ENCODE results near the gene ACOD1. TPM values are rescaled to one million over a fixed set of nuclear protein-coding genes. Genes with fewer than 3 reads are reported as not detected.

Gene ACOD1
- total and polyA plus RNA-seq, 10 of the 15 experiments (the other 5 are each of a cell fraction or from before 2014, with no cell fraction given): not detected

DNA sequence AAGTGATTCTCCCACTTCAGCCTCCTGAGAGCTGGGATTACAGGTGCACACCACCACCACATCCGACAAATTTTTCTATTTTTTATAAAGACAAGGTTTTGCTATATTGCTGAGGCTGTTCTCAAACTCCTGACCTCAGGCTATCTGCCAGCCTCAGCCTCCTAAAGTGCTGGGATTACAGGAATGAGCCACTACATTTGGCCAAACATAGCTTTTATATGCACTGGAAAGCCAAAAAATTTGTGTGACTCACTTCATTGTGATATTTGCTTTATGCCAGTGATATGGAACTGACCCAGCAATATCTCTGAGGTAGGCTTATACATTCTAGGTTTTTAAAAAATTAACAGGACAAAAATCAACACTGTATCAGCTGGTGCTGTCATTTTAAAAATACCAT is 26.8 kb upstream of the ACOD1 start:
- ChIA-PET CTCF (interaction anchor here (1.2 to 1.8 kb wide), 2 partner anchors 18 to 58 kb away, joined by 3 to 8 read pairs; no protein-coding TSS in a partner anchor), POLR2A (no interaction called here), SMC1A (ENCODE audit: uncharacterized antibody, unreplicated experiment) (interaction anchor here (0.7 kb wide), 1 partner anchor 18 kb away, joined by 3 read pairs; no protein-coding TSS in a partner anchor), RAD21 (ENCODE audit: unreplicated experiment) (interaction anchor here (1.6 kb wide), 1 partner anchor 18 kb away, joined by 3 read pairs; no protein-coding TSS in a partner anchor)
- WGBS (ENCODE audit: insufficient coverage, insufficient replicate concordance, low lambda C conversion rate, missing lambda C conversion rate): 0% methylated on average over 1 of the region's 1 CpG
- FAIRE-seq (no peak), ATAC-seq (no peak), DNase-seq (ENCODE audit: low read depth, low spot score) (no peak)
- Histone ChIP-seq H4K20me1 (ENCODE audit: control insufficient read depth, insufficient read depth) (no peaks in the 10 kb centered on the region), H3K27ac (ENCODE audit: control insufficient read depth, insufficient read depth) (no peak overlapping the region), H3K4me3 (no peak overlapping the region), H2AFZ (ENCODE audit: control insufficient read depth, low read depth, low read length) (no peak overlapping the region), H3K79me2 (ENCODE audit: control insufficient read depth, insufficient read depth, low read length) (no peaks in the 10 kb centered on the region), H3K4me1 (ENCODE audit: control insufficient read depth, insufficient read depth, low read length) (no peaks in the 10 kb centered on the region), H3K36me3 (ENCODE audit: control insufficient read depth in 2 of 2, insufficient read depth in 2 of 2, low read length in 1 of 2) (no peaks in the 10 kb centered on the region), H3K27me3 (replicated peaks in 1 of 2; ENCODE audit: control insufficient read depth in 2 of 2, insufficient read depth in 2 of 2, low read length in 1 of 2) (no peaks in the 10 kb centered on the region; a peak in 1 of 4 replicates), H3K4me2 (ENCODE audit: control insufficient read depth, insufficient read depth) (no peak overlapping the region), H3K9me3 (replicated peaks; ENCODE audit: control insufficient read depth, insufficient read depth, low read length) (no peaks in the 10 kb centered on the region), H3K9ac (ENCODE audit: control insufficient read depth, insufficient read depth, low read length) (no peak overlapping the region)
- in situ Hi-C loops (cut with MboI) (no loop called here), intact Hi-C loops (cut with micrococcal nuclease; ENCODE audit: unreplicated experiment) (no loop called here)
- no peak for TF ChIP-seq GATAD2B (conservative IDR thresholded peaks at IDR 0.05; ENCODE audit: low read depth)
- TF ChIP-seq, protein P1, sequence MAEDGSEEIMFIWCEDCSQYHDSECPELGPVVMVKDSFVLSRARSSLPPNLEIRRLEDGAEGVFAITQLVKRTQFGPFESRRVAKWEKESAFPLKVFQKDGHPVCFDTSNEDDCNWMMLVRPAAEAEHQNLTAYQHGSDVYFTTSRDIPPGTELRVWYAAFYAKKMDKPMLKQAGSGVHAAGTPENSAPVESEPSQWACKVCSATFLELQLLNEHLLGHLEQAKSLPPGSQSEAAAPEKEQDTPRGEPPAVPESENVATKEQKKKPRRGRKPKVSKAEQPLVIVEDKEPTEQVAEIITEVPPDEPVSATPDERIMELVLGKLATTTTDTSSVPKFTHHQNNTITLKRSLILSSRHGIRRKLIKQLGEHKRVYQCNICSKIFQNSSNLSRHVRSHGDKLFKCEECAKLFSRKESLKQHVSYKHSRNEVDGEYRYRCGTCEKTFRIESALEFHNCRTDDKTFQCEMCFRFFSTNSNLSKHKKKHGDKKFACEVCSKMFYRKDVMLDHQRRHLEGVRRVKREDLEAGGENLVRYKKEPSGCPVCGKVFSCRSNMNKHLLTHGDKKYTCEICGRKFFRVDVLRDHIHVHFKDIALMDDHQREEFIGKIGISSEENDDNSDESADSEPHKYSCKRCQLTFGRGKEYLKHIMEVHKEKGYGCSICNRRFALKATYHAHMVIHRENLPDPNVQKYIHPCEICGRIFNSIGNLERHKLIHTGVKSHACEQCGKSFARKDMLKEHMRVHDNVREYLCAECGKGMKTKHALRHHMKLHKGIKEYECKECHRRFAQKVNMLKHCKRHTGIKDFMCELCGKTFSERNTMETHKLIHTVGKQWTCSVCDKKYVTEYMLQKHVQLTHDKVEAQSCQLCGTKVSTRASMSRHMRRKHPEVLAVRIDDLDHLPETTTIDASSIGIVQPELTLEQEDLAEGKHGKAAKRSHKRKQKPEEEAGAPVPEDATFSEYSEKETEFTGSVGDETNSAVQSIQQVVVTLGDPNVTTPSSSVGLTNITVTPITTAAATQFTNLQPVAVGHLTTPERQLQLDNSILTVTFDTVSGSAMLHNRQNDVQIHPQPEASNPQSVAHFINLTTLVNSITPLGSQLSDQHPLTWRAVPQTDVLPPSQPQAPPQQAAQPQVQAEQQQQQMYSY (CRISPR knock-in tag; IDR thresholded peaks at IDR 0.05): no peak
- TF ChIP-seq ZNF384 (IDR thresholded peaks at IDR 0.05; ENCODE audit: borderline replicate concordance, low read depth, low read length): no peak
- TF ChIP-seq IRF4 (IDR thresholded peaks at IDR 0.05; ENCODE audit: low read depth, low read length): no peak
- TF ChIP-seq SRF (IDR thresholded peaks at IDR 0.05; ENCODE audit: low read depth in 2 of 2, low read length in 2 of 2): no peak
- no peak for TF ChIP-seq CEBPB (IDR thresholded peaks at IDR 0.05; ENCODE audit: borderline replicate concordance in 1 of 2, low read depth in 2 of 2, low read length in 2 of 2)
- TF ChIP-seq, protein P2, sequence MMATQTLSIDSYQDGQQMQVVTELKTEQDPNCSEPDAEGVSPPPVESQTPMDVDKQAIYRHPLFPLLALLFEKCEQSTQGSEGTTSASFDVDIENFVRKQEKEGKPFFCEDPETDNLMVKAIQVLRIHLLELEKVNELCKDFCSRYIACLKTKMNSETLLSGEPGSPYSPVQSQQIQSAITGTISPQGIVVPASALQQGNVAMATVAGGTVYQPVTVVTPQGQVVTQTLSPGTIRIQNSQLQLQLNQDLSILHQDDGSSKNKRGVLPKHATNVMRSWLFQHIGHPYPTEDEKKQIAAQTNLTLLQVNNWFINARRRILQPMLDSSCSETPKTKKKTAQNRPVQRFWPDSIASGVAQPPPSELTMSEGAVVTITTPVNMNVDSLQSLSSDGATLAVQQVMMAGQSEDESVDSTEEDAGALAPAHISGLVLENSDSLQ (IDR thresholded peaks at IDR 0.05): no peak
- TF ChIP-seq TCF12 (IDR thresholded peaks at IDR 0.05; ENCODE audit: low read depth, low read length): no peak
- TF ChIP-seq PAX5 (IDR thresholded peaks at IDR 0.05; ENCODE audit: borderline replicate concordance, low read depth, low read length): no peak
- no TSS peak for BruUV-seq (replicated peaks)

Data from GM12878 (cell line).